ENCODE data around the gene EBI3. TPM values are rescaled to one million over a fixed set of nuclear protein-coding genes. Genes with fewer than 3 reads are reported as not detected.
"Not testable (repeated sequence)": the region's sequence is repeated elsewhere in the genome, so short reads cannot be mapped to it uniquely, and the experiment has no call there.

Gene EBI3
- total RNA-seq, 1 experiment from 2014 or later: not detected

GRCh38 chr19:4186087-4186993 is 43.0 kb upstream of the EBI3 start:
- peak in 1 of 2 experiments; percentile 72 for DNase-seq
- H3K4me3 ChIP-seq: no peak overlapping the region
- H3F3A ChIP-seq (ENCODE audit: insufficient read depth, low read depth): peaks cover 4% of the 10 kb centered on the region; the same call in 1 of the 2 replicates
- no TSS peak for BruUV-seq (replicated peaks)
- H3K27me3 ChIP-seq (ENCODE audit: insufficient read depth, low read depth): no peaks in the 10 kb centered on the region
- H3K27ac ChIP-seq: no peak overlapping the region
- ChIA-PET CTCF (interaction anchor here (0.5 kb wide), 1 partner anchor 225 kb away, joined by 3 read pairs; no protein-coding TSS in a partner anchor), POLR2A (ENCODE audit: unreplicated experiment) (no interaction called here)
- TF ChIP-seq EZH2 (IDR thresholded peaks at IDR 0.05; ENCODE audit: low read depth) (no peak), CTCF (conservative IDR thresholded peaks at IDR 0.05) (peak; percentile 78)
- no peaks in the 10 kb centered on the region for H4K20me1 ChIP-seq (ENCODE audit: insufficient read depth)
- H3K36me3 ChIP-seq (ENCODE audit: low read depth): no peaks in the 10 kb centered on the region
- 0 out of 2 replicates have a peak, but pooled peaks cover 2% of the 10 kb centered on the region for H3K79me2 ChIP-seq (ENCODE audit: low read depth)
- no peak overlapping the region for H2AFZ ChIP-seq
- no peaks in the 10 kb centered on the region; the same call in 1 of the 2 replicates for H3K4me1 ChIP-seq (replicated peaks; ENCODE audit: insufficient read depth)
- H3K9me2 ChIP-seq (ENCODE audit: insufficient read depth): no peaks in the 10 kb centered on the region
- no peaks in the 10 kb centered on the region for H3K9me3 ChIP-seq (ENCODE audit: insufficient read depth, low read depth)
- no peak overlapping the region for H3K4me2 ChIP-seq
- intact Hi-C loops (cut with micrococcal nuclease; ENCODE audit: unreplicated experiment): no loop called here

- no peaks in the 10 kb centered on the region for H4K20me1 ChIP-seq (ENCODE audit: insufficient read depth)
- H3K4me3 ChIP-seq: no peak overlapping the region
- TF ChIP-seq CTCF (conservative IDR thresholded peaks at IDR 0.05): no peak
- no peak for TF ChIP-seq EZH2 (IDR thresholded peaks at IDR 0.05; ENCODE audit: low read depth)
- CTCF ChIA-PET: no interaction called here
- no TSS peak for BruUV-seq (replicated peaks)
- DNase-seq: no peak
- POLR2A ChIA-PET (ENCODE audit: unreplicated experiment): no interaction called here
- H3F3A ChIP-seq (ENCODE audit: insufficient read depth, low read depth): peaks cover 4% of the 10 kb centered on the region; the same call in 1 of the 2 replicates
- no peak overlapping the region for H3K4me2 ChIP-seq
- no peaks in the 10 kb centered on the region for H3K27me3 ChIP-seq (ENCODE audit: insufficient read depth, low read depth)
- H3K4me1 ChIP-seq (replicated peaks; ENCODE audit: insufficient read depth): no peaks in the 10 kb centered on the region
- H3K9me3 ChIP-seq (ENCODE audit: insufficient read depth, low read depth): no peaks in the 10 kb centered on the region
- H3K79me2 ChIP-seq (ENCODE audit: low read depth): no peaks in the 10 kb centered on the region
- no peak overlapping the region for H2AFZ ChIP-seq
- no peaks in the 10 kb centered on the region for H3K36me3 ChIP-seq (ENCODE audit: low read depth)
- no peak overlapping the region for H3K27ac ChIP-seq
- intact Hi-C loops (cut with micrococcal nuclease; ENCODE audit: unreplicated experiment): no loop called here
- H3K9me2 ChIP-seq (ENCODE audit: insufficient read depth): no peaks in the 10 kb centered on the region
Observed at GRCh38 chr19:4187313-4188122, 41.8 kb upstream of the EBI3 start.

- Histone ChIP-seq H4K20me1 (ENCODE audit: insufficient read depth) (no peaks in the 10 kb centered on the region), H3K9me2 (ENCODE audit: insufficient read depth) (no peaks in the 10 kb centered on the region), H3K4me2 (no peak overlapping the region), H3K27me3 (ENCODE audit: insufficient read depth, low read depth) (no peaks in the 10 kb centered on the region), H3K4me1 (replicated peaks; ENCODE audit: insufficient read depth) (no peaks in the 10 kb centered on the region), H2AFZ (no peak overlapping the region), H3F3A (ENCODE audit: insufficient read depth, low read depth) (peaks cover 4% of the 10 kb centered on the region; the same call in 1 of the 2 replicates), H3K27ac (no peak overlapping the region), H3K79me2 (ENCODE audit: low read depth) (no peaks in the 10 kb centered on the region), H3K36me3 (ENCODE audit: low read depth) (no peaks in the 10 kb centered on the region), H3K9me3 (ENCODE audit: insufficient read depth, low read depth) (no peaks in the 10 kb centered on the region), H3K4me3 (no peak overlapping the region)
- TF ChIP-seq CTCF (conservative IDR thresholded peaks at IDR 0.05): no peak
- TF ChIP-seq EZH2 (IDR thresholded peaks at IDR 0.05; ENCODE audit: low read depth): no peak
- BruUV-seq (replicated peaks): no TSS peak
- CTCF ChIA-PET: no interaction called here
- POLR2A ChIA-PET (ENCODE audit: unreplicated experiment): no interaction called here
- no peak for DNase-seq
- intact Hi-C loops (cut with micrococcal nuclease; ENCODE audit: unreplicated experiment): no loop called here
Observed at GRCh38 chr19:4189641-4190040, 39.7 kb upstream of the EBI3 start.

- H3F3A ChIP-seq (ENCODE audit: insufficient read depth, low read depth); H3K9me3 ChIP-seq (ENCODE audit: insufficient read depth, low read depth); intact Hi-C loops (cut with micrococcal nuclease; ENCODE audit: unreplicated experiment); H2AFZ ChIP-seq; H3K27ac ChIP-seq; POLR2A ChIA-PET (ENCODE audit: unreplicated experiment); H3K36me3 ChIP-seq (ENCODE audit: low read depth); H3K27me3 ChIP-seq (ENCODE audit: insufficient read depth, low read depth); H3K9me2 ChIP-seq (ENCODE audit: insufficient read depth); H3K79me2 ChIP-seq (ENCODE audit: low read depth); H3K4me3 ChIP-seq; H3K4me1 ChIP-seq (replicated peaks; ENCODE audit: insufficient read depth); H3K4me2 ChIP-seq; DNase-seq; H4K20me1 ChIP-seq (ENCODE audit: insufficient read depth); BruUV-seq (replicated peaks): not testable (repeated sequence)
- CTCF ChIA-PET: interaction anchor here (0.7 kb wide), 1 partner anchor 115 kb away, joined by 3 read pairs; no protein-coding TSS in a partner anchor
Observed at GRCh38 chr19:4192537-4192936, 36.8 kb upstream of the EBI3 start.

Data from PC-9 (cell line).